Nephron (organoid): ENCODE results near the gene ELMOD3.

Source experiments
- H3K27ac Mint-ChIP-seq, 3 experiments: 2 replicates each; pipeline ENCODE4 v1.8.0; 2020; ENCODE audit warnings: mixed read lengths in 3 of 3, mild to moderate bottlenecking in 2 of 3, moderate library complexity in 1 of 3
- H3K27me3 Mint-ChIP-seq: 2 replicates; pipeline ENCODE4 v1.8.0; 2021; ENCODE audit warnings: low read depth, mild to moderate bottlenecking, moderate library complexity, mixed read lengths
- H3K36me3 Mint-ChIP-seq: 2 replicates; pipeline ENCODE4 v1.8.0; 2020; ENCODE audit warnings: low read depth, mixed read lengths
- H3K4me1 Mint-ChIP-seq: 2 replicates; pipeline ENCODE4 v1.8.0; 2020; ENCODE audit warnings: mixed read lengths
- H3K4me3 Mint-ChIP-seq, 3 experiments: 2 replicates each; pipeline ENCODE4 v1.8.0; 2020; ENCODE audit warnings: mild to moderate bottlenecking in 3 of 3, mixed read lengths in 3 of 3, moderate library complexity in 2 of 3
- H3K9me3 Mint-ChIP-seq: 2 replicates; pipeline ENCODE4 v1.8.0; 2020; ENCODE audit warnings: mixed read lengths
- TF ChIP-seq, protein P1 (sequence below), 3 experiments: fragments of 200-600 bp; sonication (generic); IDR thresholded peaks; one replicate each; pipeline ENCODE4 v1.5.0; 2021; ENCODE audit warnings: antibody characterized with exemption in 3 of 3; ENCODE audit not compliant: unreplicated experiment in 3 of 3

The ELMOD3 gene

DNA sequence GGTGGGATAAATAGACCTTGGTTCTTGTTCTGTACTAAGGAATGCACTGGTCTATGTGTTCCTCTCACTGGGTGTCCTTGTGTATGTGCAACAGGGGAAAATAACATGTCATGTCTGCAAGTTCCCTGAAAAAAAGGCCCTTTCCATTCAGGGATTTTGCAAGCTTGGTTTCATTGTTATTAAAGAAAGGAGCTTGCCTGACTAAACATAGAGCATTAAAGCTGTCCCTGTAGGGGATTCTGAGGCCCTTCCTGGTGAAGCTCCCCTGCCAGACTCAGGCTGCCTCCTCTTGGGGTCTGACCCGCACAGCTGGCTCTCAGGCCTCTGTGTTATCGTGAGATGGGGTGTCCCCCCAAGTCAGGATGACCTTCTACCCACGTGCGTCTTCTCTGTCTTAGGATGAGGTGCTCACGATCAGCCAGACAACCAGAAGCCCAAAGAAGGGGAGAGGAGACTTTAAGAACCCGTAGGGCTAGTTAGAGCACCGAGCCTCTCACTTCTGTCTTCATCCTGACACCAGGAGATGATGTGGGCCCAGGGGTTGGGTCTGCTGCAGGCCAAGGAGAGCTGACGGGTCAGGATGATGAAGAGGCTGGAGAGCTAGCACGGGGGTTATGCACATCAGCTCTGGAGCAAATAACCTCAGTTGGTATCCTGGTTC, 34.4 kb downstream of the ELMOD3 start:
- Mint-ChIP-seq H3K27me3 (no peaks in the 10 kb centered on the region), H3K36me3 (peaks cover 31% of the 10 kb centered on the region), H3K4me3 (no peak overlapping the region), H3K4me1 (no peaks in the 10 kb centered on the region), H3K9me3 (no peaks in the 10 kb centered on the region), H3K27ac (no peak overlapping the region)
- TF ChIP-seq, protein P1, sequence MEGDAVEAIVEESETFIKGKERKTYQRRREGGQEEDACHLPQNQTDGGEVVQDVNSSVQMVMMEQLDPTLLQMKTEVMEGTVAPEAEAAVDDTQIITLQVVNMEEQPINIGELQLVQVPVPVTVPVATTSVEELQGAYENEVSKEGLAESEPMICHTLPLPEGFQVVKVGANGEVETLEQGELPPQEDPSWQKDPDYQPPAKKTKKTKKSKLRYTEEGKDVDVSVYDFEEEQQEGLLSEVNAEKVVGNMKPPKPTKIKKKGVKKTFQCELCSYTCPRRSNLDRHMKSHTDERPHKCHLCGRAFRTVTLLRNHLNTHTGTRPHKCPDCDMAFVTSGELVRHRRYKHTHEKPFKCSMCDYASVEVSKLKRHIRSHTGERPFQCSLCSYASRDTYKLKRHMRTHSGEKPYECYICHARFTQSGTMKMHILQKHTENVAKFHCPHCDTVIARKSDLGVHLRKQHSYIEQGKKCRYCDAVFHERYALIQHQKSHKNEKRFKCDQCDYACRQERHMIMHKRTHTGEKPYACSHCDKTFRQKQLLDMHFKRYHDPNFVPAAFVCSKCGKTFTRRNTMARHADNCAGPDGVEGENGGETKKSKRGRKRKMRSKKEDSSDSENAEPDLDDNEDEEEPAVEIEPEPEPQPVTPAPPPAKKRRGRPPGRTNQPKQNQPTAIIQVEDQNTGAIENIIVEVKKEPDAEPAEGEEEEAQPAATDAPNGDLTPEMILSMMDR (IDR thresholded peaks at IDR 0.05; ENCODE audit: unreplicated experiment in 3 of 3): no peak

GRCh38 chr2:85390941-85391669, 36.5 kb downstream of the ELMOD3 start:
- H3K4me1 Mint-ChIP-seq: no peaks in the 10 kb centered on the region
- H3K4me3 Mint-ChIP-seq: no peak overlapping the region
- TF ChIP-seq, protein P1 (IDR thresholded peaks at IDR 0.05; ENCODE audit: unreplicated experiment in 3 of 3): peak; percentile 39 to 55 (median 40)
- peaks cover 14% of the 10 kb centered on the region for H3K36me3 Mint-ChIP-seq
- H3K27ac Mint-ChIP-seq: no peak overlapping the region
- no peaks in the 10 kb centered on the region for H3K9me3 Mint-ChIP-seq
- no peaks in the 10 kb centered on the region for H3K27me3 Mint-ChIP-seq

GRCh38 chr2:85393836-85394235, 39.3 kb downstream of the ELMOD3 start:
- no peaks in the 10 kb centered on the region for H3K9me3 Mint-ChIP-seq
- TF ChIP-seq, protein P1 (IDR thresholded peaks at IDR 0.05; ENCODE audit: unreplicated experiment in 3 of 3): no peak
- H3K27ac Mint-ChIP-seq: no peak overlapping the region
- H3K4me3 Mint-ChIP-seq: no peak overlapping the region
- H3K4me1 Mint-ChIP-seq: peaks cover 7% of the 10 kb centered on the region
- H3K36me3 Mint-ChIP-seq: peaks cover 9% of the 10 kb centered on the region
- H3K27me3 Mint-ChIP-seq: no peaks in the 10 kb centered on the region

DNA sequence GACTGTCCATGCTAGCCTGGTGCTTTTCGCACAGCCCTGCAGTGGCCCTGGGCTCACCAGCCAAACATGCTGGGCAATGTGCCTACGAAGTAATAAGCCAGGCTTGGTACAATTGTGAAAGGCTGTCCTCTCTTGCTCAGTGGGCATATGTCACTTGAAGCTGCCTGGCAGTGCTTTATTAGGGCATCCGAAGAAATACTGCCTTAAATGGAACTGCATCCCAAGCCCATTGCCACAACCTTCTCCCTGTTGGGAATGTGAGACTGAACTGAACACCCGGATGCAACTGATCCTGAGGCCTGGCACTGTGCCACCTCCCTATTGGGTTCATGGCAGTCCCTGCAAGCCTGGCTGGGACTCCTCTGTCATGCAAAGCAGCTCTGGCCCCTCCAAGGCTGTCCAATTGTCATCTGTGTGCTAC, 39.7 kb downstream of the ELMOD3 start:
- Mint-ChIP-seq H3K27me3 (no peaks in the 10 kb centered on the region), H3K36me3 (peaks cover 5% of the 10 kb centered on the region), H3K27ac (no peak overlapping the region), H3K4me1 (peaks cover 7% of the 10 kb centered on the region), H3K9me3 (no peaks in the 10 kb centered on the region), H3K4me3 (no peak overlapping the region)
- TF ChIP-seq, protein P1 (IDR thresholded peaks at IDR 0.05; ENCODE audit: unreplicated experiment in 3 of 3): no peak

DNA sequence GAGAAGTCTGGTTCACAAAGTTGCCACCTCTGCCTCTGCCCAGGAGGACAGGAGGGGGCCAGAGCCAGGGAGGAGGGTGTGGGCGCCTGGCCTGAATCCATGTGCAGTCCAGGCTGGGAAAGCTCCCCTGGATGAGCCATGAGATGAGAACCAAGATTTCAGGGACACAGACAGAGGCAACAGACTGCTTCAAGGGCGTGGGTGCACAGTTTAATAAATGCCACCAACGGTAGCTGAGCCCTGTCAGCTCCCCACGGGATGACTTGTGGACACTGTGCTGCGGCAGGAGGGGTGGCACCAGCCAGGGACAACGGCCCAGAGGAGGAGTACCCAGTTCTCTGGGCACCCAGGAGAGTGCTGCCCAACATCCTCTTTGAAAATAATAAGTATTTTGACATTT, 40.4 kb downstream of the ELMOD3 start:
- peaks cover under 1% of the 10 kb centered on the region for H3K36me3 Mint-ChIP-seq

More for the DNA sequence above, 40.4 kb downstream of the ELMOD3 start:
- H3K27ac Mint-ChIP-seq: no peak overlapping the region
- H3K4me1 Mint-ChIP-seq: peaks cover 7% of the 10 kb centered on the region
- TF ChIP-seq, protein P1 (IDR thresholded peaks at IDR 0.05; ENCODE audit: unreplicated experiment in 3 of 3): no peak
- no peaks in the 10 kb centered on the region for H3K9me3 Mint-ChIP-seq
- H3K27me3 Mint-ChIP-seq: no peaks in the 10 kb centered on the region
- H3K4me3 Mint-ChIP-seq: no peak overlapping the region
